Neural cell (in vitro differentiated cells): ENCODE results near the gene PTX4.

Experiments used
- CTCF ChIP-seq: fragments of 450-650 bp; IDR thresholded peaks from 2 replicates; pipeline ENCODE4 v1.5.1; 2014; ENCODE audit warnings: antibody characterized with exemption, mild to moderate bottlenecking, moderate library complexity; ENCODE audit not compliant: poor library complexity, severe bottlenecking
- EP300 ChIP-seq: fragments of 450-650 bp; conservative IDR thresholded peaks from 2 replicates; pipeline ENCODE4 v1.6.1; 2014; ENCODE audit warnings: antibody characterized with exemption, mild to moderate bottlenecking, moderate library complexity; ENCODE audit not compliant: poor library complexity, severe bottlenecking
- EZH2 ChIP-seq: fragments of 200-600, 300-800 bp; shearing (Covaris generic), sonication (generic); IDR thresholded peaks from 2 replicates; pipeline ENCODE4 v1.6.1; 2014; ENCODE audit warnings: antibody characterized with exemption, low read length, borderline replicate concordance, mild to moderate bottlenecking; ENCODE audit not compliant: insufficient read depth, poor library complexity, severe bottlenecking
- POLR2AphosphoS5 ChIP-seq: IDR thresholded peaks from 2 replicates; pipeline ENCODE4 v1.6.1; 2012
- RAD21 ChIP-seq: fragments of 450-650 bp; conservative IDR thresholded peaks from 2 replicates; pipeline ENCODE4 v1.6.1; 2014; ENCODE audit warnings: antibody characterized with exemption, mild to moderate bottlenecking, moderate library complexity
- REST ChIP-seq: IDR thresholded peaks from 2 replicates; pipeline ENCODE4 v1.6.1; 2012; ENCODE audit warnings: borderline replicate concordance
- TAF1 ChIP-seq: IDR thresholded peaks from 2 replicates; pipeline ENCODE4 v1.6.1; 2012; ENCODE audit warnings: low read depth

- TF ChIP-seq CTCF: no peak
- TF ChIP-seq POLR2AphosphoS5: no peak
- TF ChIP-seq EP300: no peak
- TF ChIP-seq RAD21: no peak
- no peak for TF ChIP-seq EZH2
- TF ChIP-seq TAF1: no peak
- no peak for TF ChIP-seq REST
Measured at GRCh38 chr16:1453316-1453715, 35.4 kb downstream of the PTX4 start.
